Measurements from ENCODE around the gene CCDC24. TPM values are rescaled to one million over a fixed set of nuclear protein-coding genes. Genes with fewer than 3 reads are reported as not detected.

CCDC24 gene
- total RNA-seq, 1 donor from 2014 or later = 4.2 TPM

- H3K4me1 ChIP-seq (ENCODE audit: insufficient read depth, low read length) = peaks cover 10% of the 10 kb centered on the region
- H3K27ac ChIP-seq (ENCODE audit: low read depth, low read length) = no peak overlapping the region
- Mint-ChIP-seq H3K27ac (ENCODE audit: unreplicated experiment) (peak overlapping the region; percentile 77), H3K9me3 (ENCODE audit: unreplicated experiment) (no peaks in the 10 kb centered on the region), H3K4me1 (ENCODE audit: low read depth, unreplicated experiment) (peaks cover 7% of the 10 kb centered on the region), H3K27me3 (ENCODE audit: low read depth, unreplicated experiment) (no peaks in the 10 kb centered on the region), H3K36me3 (ENCODE audit: low read depth, unreplicated experiment) (peaks cover 8% of the 10 kb centered on the region), H3K4me3 (ENCODE audit: unreplicated experiment) (peak overlapping the region; percentile 91)
- no peaks in the 10 kb centered on the region for H3K36me3 ChIP-seq (ENCODE audit: insufficient read depth, low read length)
- no peak for TF ChIP-seq EZH2 (IDR thresholded peaks at IDR 0.05; ENCODE audit: insufficient read depth, low read length)
- TF ChIP-seq CTCF (IDR thresholded peaks at IDR 0.05; ENCODE audit: insufficient read depth, low read depth, low read length) = no peak
- no peak for FAIRE-seq
- H3K4me3 ChIP-seq (ENCODE audit: insufficient read depth, low read depth, low read length) = peak overlapping the region; percentile 63
- H2AFZ ChIP-seq (ENCODE audit: low read depth, low read length) = peak overlapping the region; percentile 95
- peak overlapping the region; percentile 96 for H3K9ac ChIP-seq (ENCODE audit: low read length)
- H3K4me2 ChIP-seq (ENCODE audit: low read length) = peak overlapping the region; percentile 87
- H3K9me3 ChIP-seq (ENCODE audit: insufficient read depth, low read depth, low read length) = no peaks in the 10 kb centered on the region
- DNase-seq (ENCODE audit: low read depth) = no peak
- peaks cover 30% of the 10 kb centered on the region for H3K79me2 ChIP-seq (ENCODE audit: insufficient read depth, low read length)
- H4K20me1 ChIP-seq (ENCODE audit: insufficient read depth, low read length) = peaks cover 30% of the 10 kb centered on the region
- H3K27me3 ChIP-seq (ENCODE audit: insufficient read depth, low read length) = no peaks in the 10 kb centered on the region
Observed at GRCh38 chr1:43945674-43946235, 45.6 kb upstream of the CCDC24 start.

- H4K20me1 ChIP-seq (ENCODE audit: insufficient read depth, low read length) = peaks cover 36% of the 10 kb centered on the region
- no peaks in the 10 kb centered on the region for H3K36me3 ChIP-seq (ENCODE audit: insufficient read depth, low read length)
- H2AFZ ChIP-seq (ENCODE audit: low read depth, low read length) = peak within 1 kb of the TSS; percentile 95
- H3K27ac ChIP-seq (ENCODE audit: low read depth, low read length) = peak within 1 kb of the TSS; percentile 99
- no peaks in the 10 kb centered on the region for H3K9me3 ChIP-seq (ENCODE audit: insufficient read depth, low read depth, low read length)
- peaks cover 10% of the 10 kb centered on the region for H3K4me1 ChIP-seq (ENCODE audit: insufficient read depth, low read length)
- H3K27me3 ChIP-seq (ENCODE audit: insufficient read depth, low read length) = no peaks in the 10 kb centered on the region
- H3K4me2 ChIP-seq (ENCODE audit: low read length) = peak within 1 kb of the TSS; percentile 87
- Mint-ChIP-seq H3K27ac (ENCODE audit: unreplicated experiment) (peak within 1 kb of the TSS; percentile 79), H3K9me3 (ENCODE audit: unreplicated experiment) (no peaks in the 10 kb centered on the region), H3K4me1 (ENCODE audit: low read depth, unreplicated experiment) (peaks cover 8% of the 10 kb centered on the region), H3K4me3 (ENCODE audit: unreplicated experiment) (peak within 1 kb of the TSS; percentile 91), H3K36me3 (ENCODE audit: low read depth, unreplicated experiment) (peaks cover 8% of the 10 kb centered on the region), H3K27me3 (ENCODE audit: low read depth, unreplicated experiment) (no peaks in the 10 kb centered on the region)
- H3K79me2 ChIP-seq (ENCODE audit: insufficient read depth, low read length) = peaks cover 30% of the 10 kb centered on the region
- DNase-seq (ENCODE audit: low read depth) (peak; percentile 87), FAIRE-seq (peak; percentile 26)
- peak within 1 kb of the TSS; percentile 96 for H3K9ac ChIP-seq (ENCODE audit: low read length)
- H3K4me3 ChIP-seq (ENCODE audit: insufficient read depth, low read depth, low read length) = peak within 1 kb of the TSS; percentile 63
- TF ChIP-seq CTCF (IDR thresholded peaks at IDR 0.05; ENCODE audit: insufficient read depth, low read depth, low read length) = peak; percentile 42
- no peak for TF ChIP-seq EZH2 (IDR thresholded peaks at IDR 0.05; ENCODE audit: insufficient read depth, low read length)
Observed at GRCh38 chr1:43946236-43947060, 45.0 kb upstream of the CCDC24 start, which contains the start of gene IPO13. TSS of gene IPO13 (plus strand) at chr1:43946950. CDS start at chr1:43947601, 651 bp downstream.
